Mucosa of descending colon (tissue), 3 donors: ENCODE data around the gene UBE2E1. TPM values are rescaled to one million over a fixed set of nuclear protein-coding genes. Genes with fewer than 3 reads are reported as not detected.

Experiments used
- ATAC-seq: fragments of 200-7000 bp; cut with Tn5 transposase; one replicate; pipeline ENCODE4 v1.9.1; 2020; ENCODE audit warnings: mild to moderate bottlenecking, moderate library complexity
- DNase-seq, 3 donors: peaks; one replicate each; pipeline ENCODE4 v3.0.0-alpha.2; 2020
- H3K36me3 ChIP-seq: fragments of 200-600 bp; one replicate; pipeline ENCODE4 v1.8.0; 2021; ENCODE audit warnings: low read depth, mild to moderate bottlenecking
- H3K4me1 ChIP-seq: fragments of 200-600 bp; one replicate; pipeline ENCODE4 v1.8.0; 2021; ENCODE audit warnings: low read depth, mild to moderate bottlenecking
- H3K4me3 ChIP-seq: fragments of 200-600 bp; one replicate; pipeline ENCODE4 v1.8.0; 2021; ENCODE audit warnings: mild to moderate bottlenecking
- H3K9me3 ChIP-seq: fragments of 200-600 bp; one replicate; pipeline ENCODE4 v1.8.0; 2021; ENCODE audit warnings: mild to moderate bottlenecking
- intact Hi-C, 2 donors: fragments of 100-400 bp; cut with DNase I in 1 of 2; cut with micrococcal nuclease in 1 of 2; formaldehyde crosslinking; loops; one replicate each; pipeline versions ENCODE4 v1.11.0 to v1.11.1; 2022; cut with DNase I, micrococcal nuclease
- total RNA-seq, 3 donors: library from RNA; stranded (reverse); fragmentation: NEBNext Ultra II Directional in 2 of 3; extraction: Animal tissue kit (Norgen Biotek cat#: 25700) in 2 of 3; gene quantifications; one replicate each; pipeline versions ENCODE4 v1.2.1 to v1.2.4, GENCODE V29; 2021 to 2023
- TF ChIP-seq, protein P1 (sequence below): fragments of 200-600 bp; IDR thresholded peaks from one replicate; pipeline ENCODE4 v1.8.0; 2022; ENCODE audit warnings: antibody characterized with exemption, mild to moderate bottlenecking
- donor health status: DM: no; HTN: no; CAD: no; lungs with moderate emphysema.
- donor health status: DM: no; HTN: no; CAD: no.
- donor health status: DM: no; HTN: yes; CAD: no.

Gene UBE2E1
- total RNA-seq, 3 donors from 2014 or later, result 84.7 to 111 (median 86.8) TPM

GRCh38 chr3:23923786-23924185 lies 118.0 kb downstream of the UBE2E1 start:
- TF ChIP-seq, protein P1, sequence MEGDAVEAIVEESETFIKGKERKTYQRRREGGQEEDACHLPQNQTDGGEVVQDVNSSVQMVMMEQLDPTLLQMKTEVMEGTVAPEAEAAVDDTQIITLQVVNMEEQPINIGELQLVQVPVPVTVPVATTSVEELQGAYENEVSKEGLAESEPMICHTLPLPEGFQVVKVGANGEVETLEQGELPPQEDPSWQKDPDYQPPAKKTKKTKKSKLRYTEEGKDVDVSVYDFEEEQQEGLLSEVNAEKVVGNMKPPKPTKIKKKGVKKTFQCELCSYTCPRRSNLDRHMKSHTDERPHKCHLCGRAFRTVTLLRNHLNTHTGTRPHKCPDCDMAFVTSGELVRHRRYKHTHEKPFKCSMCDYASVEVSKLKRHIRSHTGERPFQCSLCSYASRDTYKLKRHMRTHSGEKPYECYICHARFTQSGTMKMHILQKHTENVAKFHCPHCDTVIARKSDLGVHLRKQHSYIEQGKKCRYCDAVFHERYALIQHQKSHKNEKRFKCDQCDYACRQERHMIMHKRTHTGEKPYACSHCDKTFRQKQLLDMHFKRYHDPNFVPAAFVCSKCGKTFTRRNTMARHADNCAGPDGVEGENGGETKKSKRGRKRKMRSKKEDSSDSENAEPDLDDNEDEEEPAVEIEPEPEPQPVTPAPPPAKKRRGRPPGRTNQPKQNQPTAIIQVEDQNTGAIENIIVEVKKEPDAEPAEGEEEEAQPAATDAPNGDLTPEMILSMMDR, result no peak
- H3K4me1 ChIP-seq, result peaks cover 2% of the 10 kb centered on the region
- H3K36me3 ChIP-seq, result no peaks in the 10 kb centered on the region
- no peak overlapping the region for H3K4me3 ChIP-seq
- DNase-seq, result no peak
- ATAC-seq, result no peak
- intact Hi-C loops, result no loop called here
- H3K9me3 ChIP-seq, result no peaks in the 10 kb centered on the region

GRCh38 chr3:23926246-23926645 lies 120.5 kb downstream of the UBE2E1 start:
- ATAC-seq, result no peak
- Histone ChIP-seq H3K4me1 (no peaks in the 10 kb centered on the region), H3K4me3 (no peak overlapping the region), H3K9me3 (no peaks in the 10 kb centered on the region), H3K36me3 (no peaks in the 10 kb centered on the region)
- intact Hi-C loops, result no loop called here
- TF ChIP-seq, protein P1, result no peak
- no peak for DNase-seq

DNA sequence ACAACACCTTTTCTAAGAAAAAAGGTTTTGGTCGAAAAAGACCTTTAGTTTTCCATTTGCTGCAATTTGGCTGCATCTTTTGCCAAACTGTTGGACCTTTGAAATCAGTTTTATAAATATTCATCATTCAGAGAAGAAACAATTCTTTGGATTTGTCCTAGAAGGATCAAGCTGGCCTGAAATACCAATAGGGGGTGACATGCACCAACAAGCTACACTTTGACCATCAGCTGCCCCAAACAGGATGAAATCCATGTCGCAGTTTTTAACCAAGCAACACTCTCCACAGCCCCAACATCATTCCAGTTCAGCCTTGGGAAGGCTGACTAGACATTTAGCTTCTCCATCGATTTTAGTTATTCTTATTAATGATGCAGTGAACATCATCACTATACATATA lies 121.0 kb downstream of the UBE2E1 start:
- H3K4me3 ChIP-seq, result no peak overlapping the region
- no peaks in the 10 kb centered on the region for H3K9me3 ChIP-seq
- TF ChIP-seq, protein P1, result no peak
- H3K36me3 ChIP-seq, result no peaks in the 10 kb centered on the region
- DNase-seq (no peak), ATAC-seq (no peak)
- no peaks in the 10 kb centered on the region for H3K4me1 ChIP-seq
- intact Hi-C loops, result no loop called here

- intact Hi-C loops, result no loop called here
- H3K36me3 ChIP-seq, result no peaks in the 10 kb centered on the region
- ATAC-seq (peak; percentile 38), DNase-seq (no peak)
- no peaks in the 10 kb centered on the region for H3K9me3 ChIP-seq
- H3K4me1 ChIP-seq, result no peaks in the 10 kb centered on the region
- TF ChIP-seq, protein P1, result no peak
- H3K4me3 ChIP-seq, result no peak overlapping the region
These were observed 122.8 kb downstream of the UBE2E1 start for GRCh38 chr3:23928524-23928923.

DNA sequence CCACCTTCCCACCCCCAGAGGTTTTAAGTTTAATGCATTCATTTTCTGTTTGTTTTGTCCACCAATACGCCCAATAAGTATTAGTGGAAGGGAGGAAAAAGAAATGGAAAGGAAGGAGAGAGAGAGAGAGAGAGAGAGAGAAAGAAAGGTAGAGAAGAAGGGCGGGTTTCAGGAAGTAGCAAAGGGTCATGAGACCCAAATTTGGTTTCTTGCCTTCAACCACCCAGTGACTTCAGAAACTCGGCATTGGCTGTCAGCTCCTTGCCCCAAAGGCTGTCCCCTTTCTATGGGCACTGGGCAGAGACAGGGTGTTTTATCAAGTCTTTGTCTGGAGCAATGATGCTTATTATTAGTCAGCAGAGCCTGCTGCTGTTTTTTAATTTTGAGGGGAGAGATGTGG lies 125.8 kb downstream of the UBE2E1 start:
- Histone ChIP-seq H3K9me3 (no peaks in the 10 kb centered on the region), H3K4me3 (no peak overlapping the region), H3K36me3 (no peaks in the 10 kb centered on the region), H3K4me1 (no peaks in the 10 kb centered on the region)
- TF ChIP-seq, protein P1, result no peak
- intact Hi-C loops, result no loop called here
- DNase-seq (no peak), ATAC-seq (no peak)

GRCh38 chr3:23932571-23932970 lies 126.8 kb downstream of the UBE2E1 start:
- Histone ChIP-seq H3K4me1 (no peaks in the 10 kb centered on the region), H3K4me3 (no peak overlapping the region), H3K36me3 (no peaks in the 10 kb centered on the region), H3K9me3 (no peaks in the 10 kb centered on the region)
- intact Hi-C loops, result no loop called here
- DNase-seq, result no peak
- TF ChIP-seq, protein P1, result no peak
- ATAC-seq, result no peak
